ENCODE data around the gene EP300.

The EP300 gene

DNA sequence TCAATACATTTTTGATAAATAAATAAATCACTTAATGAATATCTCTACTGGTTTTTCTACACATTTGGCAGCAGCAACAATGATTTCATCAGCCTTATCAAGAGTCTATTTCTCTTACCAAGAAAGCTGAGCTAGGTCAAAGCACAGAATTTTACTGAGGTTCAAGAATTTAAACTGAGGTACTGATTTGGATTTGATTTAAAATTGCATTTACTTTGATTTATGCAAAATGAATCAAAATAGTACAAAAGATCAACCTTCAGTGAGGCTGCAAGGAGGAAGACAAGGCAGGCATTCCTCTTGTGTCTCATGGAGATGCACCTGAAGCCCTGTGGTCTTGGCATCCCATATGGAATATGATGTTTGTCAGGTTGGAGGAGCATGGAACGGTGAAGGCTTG, 15.5 kb upstream of the EP300 start:
- Histone ChIP-seq H3K27ac (no peak overlapping the region), H3K36me3 (replicated peaks) (no peaks in the 10 kb centered on the region), H3K4me3 (ENCODE audit: low read depth, low read length) (no peak overlapping the region), H3K27me3 (replicated peaks) (no peaks in the 10 kb centered on the region)
- in situ Hi-C loops (cut with HindIII; ENCODE audit: low pct_ligation_motif_present, low sequenced_read_pairs) = no loop called here
- DNase-seq = no peak
- TF ChIP-seq, protein P1, sequence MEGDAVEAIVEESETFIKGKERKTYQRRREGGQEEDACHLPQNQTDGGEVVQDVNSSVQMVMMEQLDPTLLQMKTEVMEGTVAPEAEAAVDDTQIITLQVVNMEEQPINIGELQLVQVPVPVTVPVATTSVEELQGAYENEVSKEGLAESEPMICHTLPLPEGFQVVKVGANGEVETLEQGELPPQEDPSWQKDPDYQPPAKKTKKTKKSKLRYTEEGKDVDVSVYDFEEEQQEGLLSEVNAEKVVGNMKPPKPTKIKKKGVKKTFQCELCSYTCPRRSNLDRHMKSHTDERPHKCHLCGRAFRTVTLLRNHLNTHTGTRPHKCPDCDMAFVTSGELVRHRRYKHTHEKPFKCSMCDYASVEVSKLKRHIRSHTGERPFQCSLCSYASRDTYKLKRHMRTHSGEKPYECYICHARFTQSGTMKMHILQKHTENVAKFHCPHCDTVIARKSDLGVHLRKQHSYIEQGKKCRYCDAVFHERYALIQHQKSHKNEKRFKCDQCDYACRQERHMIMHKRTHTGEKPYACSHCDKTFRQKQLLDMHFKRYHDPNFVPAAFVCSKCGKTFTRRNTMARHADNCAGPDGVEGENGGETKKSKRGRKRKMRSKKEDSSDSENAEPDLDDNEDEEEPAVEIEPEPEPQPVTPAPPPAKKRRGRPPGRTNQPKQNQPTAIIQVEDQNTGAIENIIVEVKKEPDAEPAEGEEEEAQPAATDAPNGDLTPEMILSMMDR (IDR thresholded peaks at IDR 0.05; ENCODE audit: low read depth, low read length, missing control alignments) = no peak

DNA sequence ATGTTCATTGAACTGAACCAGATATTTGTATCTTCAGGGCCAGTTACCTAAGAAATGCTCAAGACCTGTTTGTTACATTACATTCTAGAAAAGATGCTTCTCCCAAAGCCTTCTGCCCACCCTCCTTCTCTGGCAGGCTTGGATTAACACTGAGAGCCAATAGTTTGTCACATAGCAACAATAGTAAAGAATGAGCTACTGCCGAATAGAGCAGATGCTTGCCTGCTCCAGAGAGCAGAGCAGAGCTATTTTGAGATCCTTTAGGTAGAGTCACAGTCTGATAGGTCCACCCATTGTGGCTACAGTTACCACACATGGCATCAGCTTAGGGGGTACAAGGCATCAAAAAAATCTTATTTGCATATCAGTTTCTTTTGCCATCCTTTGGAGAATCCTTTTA, 13.5 kb upstream of the EP300 start:
- TF ChIP-seq, protein P1 (IDR thresholded peaks at IDR 0.05; ENCODE audit: low read depth, low read length, missing control alignments) = no peak
- Histone ChIP-seq H3K4me3 (ENCODE audit: low read depth, low read length) (no peak overlapping the region), H3K27ac (no peak overlapping the region), H3K27me3 (replicated peaks) (no peaks in the 10 kb centered on the region), H3K36me3 (replicated peaks) (no peaks in the 10 kb centered on the region)
- in situ Hi-C loops (cut with HindIII; ENCODE audit: low pct_ligation_motif_present, low sequenced_read_pairs) = no loop called here
- DNase-seq = no peak

DNA sequence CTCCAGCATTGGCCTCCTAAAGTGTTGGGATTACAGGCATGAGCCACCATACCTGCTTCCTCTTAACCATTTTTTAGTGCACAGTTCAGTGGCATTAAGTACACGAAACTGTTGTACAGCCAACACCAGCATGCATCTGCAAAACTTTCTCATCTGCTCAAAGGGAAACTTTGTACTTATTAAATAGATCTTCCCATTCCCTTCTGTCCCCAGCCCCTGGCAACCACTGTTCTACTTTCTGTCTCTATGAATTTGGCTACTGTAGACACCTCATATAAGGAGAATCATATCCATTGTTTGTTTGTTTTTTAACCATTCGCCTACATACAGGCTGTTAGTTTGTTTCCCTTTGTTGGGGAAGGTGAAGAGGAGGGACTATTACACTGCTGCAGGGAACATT, 6.5 kb upstream of the EP300 start:
- H3K27ac ChIP-seq = no peak overlapping the region
- TF ChIP-seq, protein P1 (IDR thresholded peaks at IDR 0.05; ENCODE audit: low read depth, low read length, missing control alignments) = no peak
- DNase-seq = no peak
- no peak overlapping the region for H3K4me3 ChIP-seq (ENCODE audit: low read depth, low read length)
- in situ Hi-C loops (cut with HindIII; ENCODE audit: low pct_ligation_motif_present, low sequenced_read_pairs) = no loop called here
- H3K36me3 ChIP-seq (replicated peaks) = no peaks in the 10 kb centered on the region
- H3K27me3 ChIP-seq (replicated peaks) = no peaks in the 10 kb centered on the region

DNA sequence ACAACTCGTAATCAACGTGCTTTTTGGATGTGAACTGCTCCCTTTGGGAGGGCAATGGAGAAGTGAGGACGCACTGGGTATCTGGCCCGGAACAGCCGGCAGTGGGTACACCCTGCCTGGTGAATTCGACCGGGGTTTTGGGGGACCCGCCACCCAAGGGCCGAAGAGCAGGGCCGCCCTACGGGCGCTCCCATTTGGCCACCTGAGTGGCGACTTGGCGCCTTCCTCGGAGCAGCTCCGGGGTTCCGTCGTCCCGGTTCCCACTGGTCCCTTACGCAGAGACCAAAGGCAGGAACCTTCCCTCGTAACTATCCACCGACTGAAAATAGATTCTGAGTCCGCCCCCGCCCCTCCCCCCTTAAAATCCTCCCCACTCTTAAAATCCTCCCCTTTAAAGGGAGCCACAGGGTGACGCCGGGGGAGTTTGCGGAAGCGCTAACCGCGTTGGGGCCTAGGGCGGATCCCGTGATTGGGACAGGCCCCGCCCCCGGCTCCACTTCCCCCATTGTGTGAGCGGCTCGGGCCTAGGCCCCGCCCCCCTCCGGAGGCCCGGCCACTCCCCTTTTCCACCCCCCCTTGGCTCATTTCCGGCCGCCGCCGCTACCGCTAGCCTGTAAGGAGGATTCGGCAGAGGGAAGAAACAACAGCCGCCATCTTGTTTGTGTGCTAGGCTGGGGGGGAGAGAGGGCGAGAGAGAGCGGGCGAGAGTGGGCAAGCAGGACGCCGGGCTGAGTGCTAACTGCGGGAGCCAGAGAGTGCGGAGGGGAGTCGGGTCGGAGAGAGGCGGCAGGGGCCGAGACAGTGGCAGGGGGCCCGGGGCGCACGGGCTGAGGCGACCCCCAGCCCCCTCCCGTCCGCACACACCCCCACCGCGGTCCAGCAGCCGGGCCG, 1.0 kb upstream of the EP300 start:
- TF ChIP-seq, protein P1 (IDR thresholded peaks at IDR 0.05; ENCODE audit: low read depth, low read length, missing control alignments) = no peak
- in situ Hi-C loops (cut with HindIII; ENCODE audit: low pct_ligation_motif_present, low sequenced_read_pairs) = no loop called here

DNA sequence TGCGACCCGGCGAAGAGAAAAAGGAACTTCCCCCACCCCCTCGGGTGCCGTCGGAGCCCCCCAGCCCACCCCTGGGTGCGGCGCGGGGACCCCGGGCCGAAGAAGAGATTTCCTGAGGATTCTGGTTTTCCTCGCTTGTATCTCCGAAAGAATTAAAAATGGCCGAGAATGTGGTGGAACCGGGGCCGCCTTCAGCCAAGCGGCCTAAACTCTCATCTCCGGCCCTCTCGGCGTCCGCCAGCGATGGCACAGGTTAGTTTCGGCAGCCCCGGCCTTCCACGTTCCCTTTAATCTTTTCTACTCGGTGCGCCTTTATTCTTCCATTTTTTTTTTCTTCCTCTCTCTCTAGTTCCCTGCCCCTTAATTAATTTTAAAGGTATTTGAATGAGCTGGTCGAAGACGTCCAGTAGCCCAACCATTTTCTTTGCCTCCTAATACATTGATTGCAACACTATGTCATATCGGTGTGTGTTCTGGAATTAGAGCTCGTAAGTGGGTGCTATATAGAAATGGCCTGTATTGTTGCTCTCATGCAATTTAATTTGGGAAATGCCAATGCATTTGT, 537 bp downstream of the EP300 start:
- no peaks in the 10 kb centered on the region for H3K36me3 ChIP-seq (replicated peaks)
- peak overlapping the region; percentile 84 for H3K27ac ChIP-seq
- H3K4me3 ChIP-seq (ENCODE audit: low read depth, low read length) = peak overlapping the region; percentile 83
- H3K27me3 ChIP-seq (replicated peaks) = no peaks in the 10 kb centered on the region
- DNase-seq = no peak
- TF ChIP-seq, protein P1 (IDR thresholded peaks at IDR 0.05; ENCODE audit: low read depth, low read length, missing control alignments) = no peak
- in situ Hi-C loops (cut with HindIII; ENCODE audit: low pct_ligation_motif_present, low sequenced_read_pairs) = no loop called here

More for the DNA sequence above, 1.0 kb upstream of the EP300 start:
- Histone ChIP-seq H3K4me3 (ENCODE audit: low read depth, low read length) (peak overlapping the region; percentile 83), H3K27ac (peak overlapping the region; percentile 90), H3K27me3 (replicated peaks) (no peaks in the 10 kb centered on the region), H3K36me3 (replicated peaks) (no peaks in the 10 kb centered on the region)
- peak; percentile 97 for DNase-seq
